Measurements from ENCODE around the gene SNUPN.
"Not testable (repeated sequence)": the region's sequence is repeated elsewhere in the genome, so short reads cannot be mapped to it uniquely, and the experiment has no call there.

The SNUPN gene

DNA sequence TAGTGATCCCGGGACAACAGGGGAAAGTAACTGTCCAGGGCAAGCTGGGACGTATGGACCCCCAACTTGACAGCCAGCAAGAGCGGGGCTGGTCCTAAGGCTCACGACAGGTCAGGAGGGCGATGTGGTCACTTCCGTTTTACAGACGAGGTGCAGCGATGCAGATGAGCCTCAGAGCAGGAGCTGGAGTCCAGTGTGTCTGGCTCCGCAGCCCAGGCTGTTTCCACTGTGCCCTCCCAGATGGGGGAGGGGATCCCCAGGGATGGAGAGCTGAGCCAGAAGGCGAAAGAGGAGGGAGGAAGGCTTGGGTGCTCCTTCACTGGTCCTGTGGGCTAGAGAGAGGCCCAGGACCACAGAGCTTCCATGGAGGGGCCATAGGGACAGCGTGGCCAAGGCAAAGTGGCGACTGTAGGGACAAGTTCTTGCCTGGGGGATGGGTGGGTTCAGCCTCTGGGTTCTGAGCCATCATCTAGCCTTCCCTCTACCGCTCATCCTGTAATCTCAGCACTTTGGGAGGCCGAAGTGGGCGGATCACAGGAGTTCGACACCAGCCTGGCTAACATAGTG, 27.9 kb upstream of the SNUPN start:
- no peak for DNase-seq

DNA sequence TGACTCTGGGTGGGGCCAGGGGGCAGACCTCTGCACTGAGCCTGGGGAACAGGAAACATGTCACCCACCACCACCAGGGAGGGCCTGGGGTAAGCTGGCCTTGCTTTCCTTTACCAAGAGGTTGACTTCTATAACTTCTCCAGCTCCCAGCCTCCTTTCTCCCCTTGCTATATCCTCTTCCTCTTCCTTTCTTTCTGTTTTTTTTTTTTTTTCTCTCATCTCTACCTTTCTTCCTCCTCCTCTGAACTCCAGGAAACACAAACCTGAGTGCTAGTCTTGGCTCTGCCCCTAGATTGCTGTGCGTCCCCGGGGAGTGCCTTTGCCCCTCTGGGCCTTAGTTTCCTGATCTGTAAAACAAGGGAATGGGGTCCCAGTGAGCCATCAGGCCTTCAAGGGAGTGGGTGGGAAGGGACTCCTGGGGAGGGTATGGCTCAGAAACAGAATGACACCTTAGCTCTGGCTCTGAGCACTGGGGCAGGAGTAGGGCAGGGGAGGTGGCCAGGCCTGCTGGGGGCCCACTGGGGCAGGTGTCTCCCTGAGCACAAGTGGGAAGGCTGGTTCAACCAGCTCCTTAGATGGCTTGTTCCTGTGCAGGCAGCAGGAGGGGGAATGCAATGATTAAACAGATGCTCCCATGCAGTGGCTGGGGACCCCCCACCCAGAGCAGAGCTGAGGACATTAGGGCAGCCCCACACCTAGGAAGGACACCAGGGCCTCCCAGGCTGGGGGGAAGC, 26.5 kb upstream of the SNUPN start:
- no peak for DNase-seq

DNA sequence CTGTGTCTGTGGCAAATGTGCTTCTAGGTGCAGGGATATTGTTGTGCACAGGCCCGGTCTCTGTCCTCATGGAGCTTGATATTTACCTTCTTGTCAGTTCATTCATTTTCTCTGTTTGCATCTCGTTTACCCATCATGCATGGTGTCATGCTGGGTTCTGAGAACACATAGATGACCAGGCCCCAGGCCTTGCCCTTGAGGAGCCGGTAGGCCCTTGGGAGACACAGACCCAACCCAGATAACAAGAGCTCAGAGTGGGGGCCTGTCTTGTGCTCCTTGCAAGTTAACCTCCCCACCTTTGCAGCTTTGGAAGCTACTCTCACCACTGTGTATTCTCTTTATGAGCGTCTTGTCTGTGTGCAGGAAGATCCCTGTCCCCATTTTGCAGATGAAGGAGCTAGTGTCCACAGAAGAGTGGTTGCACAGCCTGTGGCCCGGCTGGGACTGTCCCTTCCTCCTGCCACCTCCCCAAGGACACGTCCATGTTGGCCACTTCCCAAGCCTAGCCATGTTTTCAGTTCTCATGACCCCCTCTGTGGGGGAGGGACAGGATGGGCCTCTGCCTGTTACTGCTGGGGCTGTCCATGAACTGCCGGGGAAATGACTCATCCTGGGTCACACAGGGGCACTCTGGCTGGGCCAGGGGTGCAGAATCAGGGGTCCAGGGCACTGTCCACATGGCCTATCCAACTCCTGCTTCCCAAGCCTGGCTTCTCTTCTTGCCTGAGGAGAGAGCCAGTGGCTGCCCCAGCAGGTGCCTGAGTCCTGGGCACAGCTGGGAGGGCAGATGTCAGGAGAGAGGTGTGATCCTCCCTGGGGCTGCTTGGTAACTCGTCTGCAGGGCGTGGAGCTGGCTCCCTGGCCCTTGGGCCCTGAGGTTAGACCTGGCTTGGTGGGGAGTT, 25.6 kb upstream of the SNUPN start:
- DNase-seq = no peak

DNA sequence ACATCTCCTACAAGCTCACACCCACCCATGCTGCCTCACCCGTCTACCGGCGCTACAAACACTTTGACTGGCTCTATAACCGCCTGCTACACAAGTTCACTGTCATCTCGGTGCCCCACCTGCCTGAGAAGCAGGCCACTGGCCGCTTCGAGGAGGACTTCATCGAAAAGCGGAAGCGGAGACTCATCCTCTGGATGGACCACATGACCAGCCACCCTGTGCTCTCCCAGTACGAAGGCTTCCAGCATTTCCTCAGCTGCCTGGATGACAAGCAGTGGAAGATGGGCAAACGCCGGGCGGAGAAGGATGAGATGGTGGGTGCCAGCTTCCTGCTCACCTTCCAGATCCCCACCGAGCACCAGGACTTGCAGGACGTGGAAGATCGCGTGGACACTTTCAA, 24.3 kb upstream of the SNUPN start:
- no peak for DNase-seq

DNA sequence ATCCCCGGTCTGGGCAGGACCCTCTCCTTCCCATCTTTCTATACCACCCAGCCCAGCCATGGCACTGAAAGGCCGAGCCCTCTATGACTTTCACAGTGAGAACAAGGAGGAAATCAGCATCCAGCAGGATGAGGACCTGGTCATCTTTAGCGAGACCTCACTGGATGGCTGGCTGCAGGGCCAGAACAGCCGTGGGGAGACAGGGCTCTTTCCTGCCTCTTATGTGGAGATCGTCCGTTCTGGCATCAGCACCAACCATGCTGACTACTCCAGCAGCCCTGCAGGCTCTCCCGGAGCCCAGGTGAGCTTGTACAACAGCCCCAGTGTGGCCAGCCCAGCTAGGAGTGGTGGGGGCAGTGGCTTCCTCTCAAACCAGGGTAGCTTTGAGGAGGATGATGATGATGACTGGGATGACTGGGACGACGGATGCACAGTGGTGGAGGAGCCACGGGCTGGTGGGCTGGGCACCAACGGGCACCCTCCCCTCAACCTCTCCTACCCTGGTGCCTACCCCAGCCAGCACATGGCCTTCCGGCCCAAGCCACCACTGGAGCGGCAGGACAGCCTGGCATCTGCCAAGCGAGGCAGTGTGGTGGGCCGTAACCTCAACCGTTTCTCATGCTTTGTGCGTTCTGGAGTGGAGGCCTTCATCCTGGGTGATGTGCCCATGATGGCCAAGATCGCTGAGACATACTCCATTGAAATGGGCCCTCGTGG, 23.7 kb upstream of the SNUPN start:
- no peak for DNase-seq

DNA sequence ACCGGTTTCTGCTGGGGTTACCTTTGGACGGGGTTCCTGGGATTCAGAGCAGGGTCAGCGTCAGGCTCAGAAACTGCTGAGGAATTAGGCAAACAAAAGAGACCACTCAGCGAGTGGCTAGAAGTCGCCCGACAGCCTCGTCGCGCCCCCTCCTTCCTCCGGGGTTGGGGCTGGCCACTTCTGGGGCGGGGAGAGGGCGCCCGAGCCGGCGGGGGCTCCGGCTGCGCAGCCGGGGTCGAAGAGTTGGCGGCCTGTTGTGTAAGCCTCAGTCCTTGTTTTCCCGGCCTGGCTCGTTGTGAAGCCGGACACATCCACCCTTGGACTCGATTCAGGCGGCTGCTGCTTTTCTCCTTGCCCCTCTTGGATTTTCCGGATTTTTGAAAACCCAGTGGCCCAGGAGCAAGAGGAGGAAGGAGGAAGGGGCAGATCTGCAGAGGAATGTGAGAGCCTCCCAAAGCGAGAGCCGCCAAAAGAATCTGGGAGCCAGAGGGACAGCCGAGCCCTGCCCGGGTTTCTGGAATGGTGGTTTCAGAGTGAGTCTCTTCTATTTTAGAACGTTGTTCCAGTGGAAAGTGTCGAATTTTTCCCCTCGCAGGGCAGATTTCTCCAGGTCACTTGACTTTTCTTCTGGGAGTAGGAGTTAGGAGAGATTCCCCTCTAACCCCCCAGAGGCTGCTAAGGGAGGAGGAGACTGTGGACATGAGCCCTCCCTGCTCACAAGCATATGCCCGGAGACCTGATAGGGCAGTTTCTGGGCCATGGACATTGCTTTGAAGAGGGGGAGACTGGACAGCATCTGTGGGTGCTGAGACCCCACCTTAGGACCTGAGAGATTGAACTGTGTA, 22.9 kb upstream of the SNUPN start:
- DNase-seq = no peak

DNA sequence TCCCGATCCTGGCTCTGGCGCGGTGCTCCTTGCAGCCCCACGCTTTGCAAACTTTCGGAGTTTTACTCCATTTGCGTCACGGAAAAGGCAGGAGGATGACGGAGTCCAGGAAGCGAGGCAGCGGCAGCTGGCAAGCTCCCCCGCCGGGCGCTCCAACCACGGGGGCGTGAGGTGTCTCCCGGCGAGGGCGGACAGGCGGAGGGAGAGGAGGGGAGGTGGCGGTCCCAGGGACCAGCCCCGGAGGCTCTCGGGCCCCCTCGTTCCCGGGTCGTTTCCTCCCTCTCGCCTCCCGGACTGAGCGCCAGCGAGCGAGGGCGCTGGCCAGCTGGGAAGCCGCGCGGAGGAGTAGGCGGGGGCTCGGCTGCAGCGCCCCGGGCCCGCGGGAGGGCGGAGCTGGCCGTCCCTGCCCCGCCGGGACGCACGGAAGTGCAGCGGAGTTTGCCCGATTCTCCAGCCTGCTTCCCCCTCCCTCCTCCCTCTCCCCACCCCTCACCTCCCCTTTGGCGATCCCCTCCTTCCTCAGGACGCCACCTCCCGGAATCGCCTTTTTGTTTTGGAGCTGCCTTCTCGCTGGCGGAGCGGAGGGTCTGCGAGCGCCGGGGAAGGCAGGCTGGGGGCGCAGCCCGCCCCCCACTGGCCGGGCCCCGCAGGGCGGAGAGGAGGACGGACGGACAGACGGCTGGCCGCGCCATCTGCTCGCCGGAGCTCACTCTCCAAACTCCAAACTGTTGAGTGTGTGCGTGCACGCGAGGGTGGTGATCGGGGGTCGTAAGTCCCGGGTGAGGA, 22.0 kb upstream of the SNUPN start, which contains the start of gene SNX33:
TSS of gene SNX33 (plus strand) at position 543 of the 786 bp plus-strand sequence. CDS start 1,191 bp downstream, outside the sequence.
- peak; percentile 52 for DNase-seq

DNA sequence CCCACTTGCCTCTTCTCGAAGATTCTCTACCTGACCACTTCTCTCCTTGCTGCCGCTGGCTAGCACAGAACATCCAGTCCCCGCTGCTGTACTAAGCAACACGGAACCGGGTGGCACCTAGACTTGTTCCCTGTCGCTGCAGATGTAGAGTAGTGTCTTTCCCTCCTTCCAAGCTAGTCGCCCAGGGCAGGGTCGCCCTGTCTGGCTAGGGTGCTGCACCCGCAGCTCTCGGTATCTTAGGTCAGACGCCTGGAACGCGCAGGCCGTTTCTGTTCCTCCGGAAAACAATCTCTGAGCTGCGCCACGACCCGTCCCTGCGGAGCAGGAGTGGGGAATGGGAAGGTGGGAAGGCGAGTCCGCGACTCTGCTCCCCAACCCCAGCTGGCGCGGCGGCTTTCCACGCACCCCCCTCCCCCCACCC, 21.4 kb upstream of the SNUPN start:
- no peak for DNase-seq

DNA sequence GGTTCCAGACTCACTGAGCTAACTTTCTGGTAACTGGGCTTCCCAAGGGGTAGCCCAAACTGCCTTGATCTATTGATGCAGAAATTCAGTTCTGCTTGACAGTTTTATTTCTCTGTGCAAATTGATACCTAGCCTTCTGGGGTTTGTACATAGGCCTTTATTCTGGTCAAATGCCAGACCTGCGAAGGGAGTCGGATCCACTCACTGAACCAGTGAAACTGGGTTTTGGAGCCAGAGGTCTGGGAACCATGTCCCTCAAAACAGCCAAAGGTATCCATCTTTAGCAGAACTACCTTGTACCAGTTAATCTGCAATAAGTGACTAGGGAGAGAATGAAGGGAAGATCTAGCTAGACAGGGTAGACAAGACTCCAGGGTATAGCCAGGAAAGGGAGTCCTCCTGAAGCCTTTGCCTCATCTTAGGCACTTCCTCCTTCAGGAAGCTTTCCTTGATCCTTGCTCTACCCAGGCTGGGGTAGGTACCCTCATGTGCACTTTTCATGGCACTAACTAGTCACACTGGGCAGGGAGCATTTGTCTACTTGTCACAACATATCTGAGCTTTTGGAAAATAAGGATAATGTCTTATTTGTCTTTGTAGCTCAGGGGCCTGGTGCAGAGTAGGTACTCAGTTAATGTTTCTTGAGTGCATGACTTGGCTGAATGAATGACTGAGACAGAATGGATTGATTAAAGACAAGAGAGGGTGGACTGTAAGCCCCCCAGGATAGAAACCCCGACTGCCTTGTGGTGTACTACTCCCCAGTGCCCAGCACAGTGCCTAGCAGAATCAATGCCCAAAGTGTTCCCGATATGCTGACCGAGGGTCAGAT, 20.8 kb upstream of the SNUPN start:
- no peak for DNase-seq

DNA sequence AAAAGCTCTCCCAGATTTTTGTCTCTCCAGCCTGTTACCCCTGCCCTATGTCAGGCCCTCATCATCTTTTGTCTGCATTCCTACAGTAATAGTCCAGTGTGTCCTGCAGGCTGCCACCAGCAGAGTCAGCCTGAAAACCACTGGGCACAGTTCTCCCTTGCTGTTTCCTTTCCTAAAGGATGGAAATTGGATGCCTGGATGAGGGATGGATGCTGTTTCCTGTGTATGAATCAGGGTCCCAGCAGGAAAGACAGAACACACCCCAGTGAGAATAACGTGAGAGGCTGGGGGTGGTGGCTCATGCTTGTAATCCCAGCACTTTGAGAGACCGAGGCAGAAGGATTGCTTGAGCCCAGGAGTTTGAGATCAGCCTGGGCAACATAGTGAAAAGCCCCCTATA, 18.9 kb upstream of the SNUPN start:
- no peak for DNase-seq

DNA sequence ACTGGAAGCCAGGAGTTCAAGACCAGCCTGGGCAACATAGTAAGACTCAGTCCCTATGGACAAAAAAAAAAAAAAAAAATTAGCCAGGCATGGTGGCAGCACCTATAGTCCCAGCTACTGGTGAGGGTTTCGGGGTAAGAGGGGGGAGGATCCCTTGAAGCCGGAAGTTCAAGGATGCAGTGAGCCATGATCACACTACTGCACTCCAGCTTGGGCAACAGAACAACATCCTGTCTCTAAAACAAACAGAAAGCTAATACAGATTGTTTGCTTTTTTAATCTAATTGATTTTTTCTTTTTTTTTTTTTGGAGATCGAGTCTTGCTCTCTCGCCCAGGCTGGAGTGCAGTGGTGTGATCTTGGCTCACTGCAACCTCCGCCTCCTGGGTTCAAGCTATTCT, 16.1 kb upstream of the SNUPN start:
- no peak for DNase-seq

DNA sequence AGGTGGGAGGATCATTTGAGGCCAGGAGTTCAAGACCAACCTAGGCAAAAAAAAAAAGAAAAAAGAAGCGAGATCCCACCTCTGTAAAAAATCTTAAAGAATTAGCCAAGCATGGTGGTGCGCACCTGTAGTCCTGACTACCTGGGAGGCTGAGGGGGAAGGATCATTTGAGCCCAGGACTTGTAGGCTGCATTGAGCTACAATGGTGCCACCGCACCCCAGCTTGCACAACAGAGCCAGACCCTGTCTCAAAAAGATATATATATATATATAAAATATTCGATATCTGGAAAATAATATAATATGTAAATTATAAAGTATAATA, 15.6 kb upstream of the SNUPN start:
- DNase-seq = no peak

DNA sequence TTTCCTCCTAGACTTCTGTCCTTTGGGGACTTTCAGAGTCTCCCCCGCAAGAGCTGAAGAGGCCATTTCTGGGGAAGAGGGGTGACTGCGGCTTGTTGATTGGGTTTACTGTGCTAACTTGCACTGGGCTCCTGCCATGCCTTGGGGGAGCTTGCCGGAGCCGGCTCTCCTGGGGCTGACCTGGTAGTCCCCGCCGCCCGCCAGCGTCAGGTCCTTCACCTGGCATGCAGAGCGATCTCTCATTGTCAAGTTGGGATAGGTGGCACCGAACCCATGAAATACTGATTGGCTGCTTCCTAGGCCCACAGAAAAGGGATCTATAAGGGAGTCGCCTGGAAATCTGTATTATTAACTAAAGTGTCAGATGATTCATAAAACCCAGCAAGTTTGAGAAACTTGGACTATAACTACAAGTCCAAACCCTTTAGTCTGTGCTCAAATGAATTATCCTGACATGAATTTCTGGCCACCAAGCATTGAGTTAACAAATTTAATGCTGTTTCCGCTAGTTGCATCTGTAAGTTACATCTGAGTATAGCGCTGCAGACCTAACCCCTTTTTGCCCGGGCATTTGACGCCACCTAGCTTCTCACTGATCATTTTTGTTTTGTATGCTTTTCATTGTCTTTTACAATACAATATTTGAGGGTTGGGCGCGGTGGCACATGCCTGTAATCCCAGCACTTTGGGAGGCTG, 15.1 kb upstream of the SNUPN start:
- DNase-seq = peak; percentile 67

DNA sequence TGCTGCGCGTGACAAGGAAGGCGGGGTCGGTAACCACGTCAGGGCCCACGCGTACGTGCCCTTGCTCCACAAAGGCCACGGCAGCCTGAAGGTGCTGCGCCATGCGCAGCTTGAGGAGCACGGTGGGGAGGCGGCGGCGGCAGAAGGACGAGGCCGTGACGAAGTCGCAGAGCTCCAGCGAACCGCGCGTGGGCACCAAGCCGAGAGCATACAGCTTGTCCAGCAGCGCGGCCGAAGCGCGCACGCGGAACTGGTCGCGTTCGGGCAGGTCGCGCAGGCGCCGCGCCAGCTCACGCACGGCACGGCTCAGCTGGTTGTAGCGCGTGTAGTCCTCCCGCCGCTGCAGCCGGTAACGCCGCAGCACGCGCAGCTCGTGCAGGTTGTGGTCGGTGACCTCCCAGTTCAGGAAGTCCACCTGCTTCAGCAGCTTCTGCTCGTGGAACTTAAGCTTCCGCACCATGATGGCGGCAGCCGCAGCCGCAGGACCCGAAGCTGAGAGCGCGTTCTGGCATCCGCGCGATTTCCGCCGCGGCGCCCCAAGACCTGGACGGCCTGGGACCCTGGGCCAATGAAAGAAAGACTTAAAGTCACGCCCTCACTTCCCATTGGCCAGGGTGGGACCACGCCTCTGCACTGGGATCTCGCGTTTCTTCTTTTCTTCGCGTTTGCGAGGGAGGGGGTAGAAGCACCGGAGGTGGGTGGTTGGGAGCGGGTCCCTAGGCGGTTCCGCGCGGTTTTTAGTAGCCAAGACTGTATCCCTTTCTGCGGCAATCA, 14.4 kb upstream of the SNUPN start, which contains the start of gene IMP3:
TSS of gene IMP3 (minus strand) at position 516 of the 774 bp plus-strand sequence. CDS start at position 460, 56 bp downstream.
- DNase-seq = peak; percentile 94

DNA sequence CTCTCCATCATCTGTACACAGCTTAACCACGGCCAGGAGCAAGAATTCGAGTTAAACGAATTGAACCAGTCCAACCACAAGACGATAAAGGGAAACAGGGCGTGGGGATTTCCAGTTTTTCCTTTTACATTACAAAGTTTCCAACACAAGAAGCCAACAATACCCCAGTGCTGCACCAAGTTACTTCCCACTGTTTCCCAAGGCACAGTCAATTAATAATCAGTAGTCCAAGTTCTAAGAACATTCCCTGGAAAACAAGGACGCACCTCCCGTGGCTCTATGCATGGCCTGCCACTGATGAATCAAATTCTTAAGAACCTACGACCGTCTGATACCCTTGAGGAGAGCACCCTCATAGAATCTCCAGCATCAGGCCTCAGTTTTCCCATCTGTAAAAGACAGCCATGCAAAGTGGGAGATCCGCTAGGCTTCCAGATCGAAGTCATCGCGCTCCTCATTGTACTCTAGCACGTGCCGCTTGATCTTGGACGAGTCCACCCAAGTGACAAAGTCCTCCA, 13.7 kb upstream of the SNUPN start:
- no peak for DNase-seq

DNA sequence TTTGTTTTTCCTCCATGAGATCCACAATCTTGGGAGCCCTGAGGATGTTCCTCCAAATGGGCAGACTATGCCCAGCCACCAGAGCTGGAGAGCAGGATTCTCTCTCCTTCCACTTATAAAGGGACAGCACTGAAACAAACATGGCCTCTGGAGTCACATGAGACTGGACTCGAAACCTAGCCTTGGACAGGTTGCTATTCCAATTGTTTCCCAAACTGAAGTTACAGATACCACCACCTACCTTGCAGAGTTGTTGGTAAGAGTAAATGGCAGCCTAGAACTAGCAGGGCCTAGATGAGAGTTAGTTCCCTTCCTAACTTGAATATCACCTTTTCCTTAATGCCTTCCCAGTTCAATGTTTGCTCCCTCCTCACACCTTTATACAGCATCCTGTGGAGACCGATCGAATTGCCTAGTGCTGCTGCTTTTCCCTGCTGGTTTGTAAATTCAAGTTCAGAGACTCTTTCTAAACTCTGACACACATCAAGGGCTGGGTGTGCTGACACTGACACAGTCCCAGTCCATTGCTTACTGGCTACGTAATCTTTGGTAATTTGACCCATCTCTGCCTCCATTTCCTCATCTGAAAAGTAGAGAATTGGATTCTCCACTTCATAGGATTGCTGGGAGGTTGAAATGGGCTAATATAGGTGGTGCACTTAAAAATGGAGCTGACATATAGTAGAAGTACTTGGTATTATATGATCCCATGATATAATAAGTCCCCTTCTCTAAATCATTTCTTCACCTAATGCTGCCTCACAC, 11.9 kb upstream of the SNUPN start:
- DNase-seq = no peak

DNA sequence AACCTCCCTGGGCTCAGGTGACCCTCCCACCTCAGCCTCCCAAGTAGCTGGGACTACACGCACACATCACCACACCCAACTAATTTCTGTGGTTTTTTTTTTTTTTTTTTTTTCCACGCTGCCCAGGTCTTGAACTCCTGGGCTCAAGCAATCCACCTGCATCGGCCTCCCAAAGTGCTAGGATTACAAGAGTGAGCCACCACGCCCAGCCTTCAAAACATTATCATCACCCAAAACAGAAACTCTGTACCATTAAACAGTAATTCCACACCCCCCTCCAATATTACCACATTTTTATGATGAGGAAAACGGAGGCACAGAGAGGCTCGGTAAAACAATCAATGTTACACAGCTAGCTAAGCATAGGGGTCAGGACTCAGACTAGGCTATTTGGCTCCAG, 10.5 kb upstream of the SNUPN start:
- no peak for DNase-seq

DNA sequence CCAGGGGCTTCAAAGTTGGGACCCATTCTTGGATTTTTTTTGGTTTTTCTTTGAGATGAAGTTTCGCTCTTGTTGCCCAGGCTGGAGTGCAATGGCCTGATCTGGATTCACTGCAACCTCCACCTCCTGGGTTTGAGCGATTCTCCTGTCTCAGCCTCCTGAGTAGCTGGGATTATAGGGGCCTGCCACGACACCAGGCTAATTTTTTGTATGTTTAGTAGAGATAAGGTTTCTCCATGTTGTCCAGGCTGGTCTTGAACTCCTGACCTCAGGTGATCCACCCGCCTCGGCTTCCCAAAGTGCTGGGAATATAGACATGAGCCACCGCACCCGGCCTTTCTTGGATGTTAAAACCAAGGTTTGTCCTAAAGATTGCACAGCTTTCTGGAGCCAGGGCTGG, 8.4 kb upstream of the SNUPN start:
- not testable (repeated sequence) for DNase-seq
